Keratinocyte (primary cell): ENCODE results near the gene CACNA2D2.

ENCODE experiments used
- EZH2 ChIP-seq: IDR thresholded peaks from one replicate; pipeline ENCODE4 v1.6.1; 2012; ENCODE audit warnings: inconsistent platforms, mild to moderate bottlenecking, low read length, moderate library complexity
- TF ChIP-seq, protein P1 (sequence below), 3 experiments: IDR thresholded peaks in 1 of 3; conservative IDR thresholded peaks in 1 of 3; optimal IDR thresholded peaks in 1 of 3; 2 replicates in 2 of 3; 3 replicates in 1 of 3; pipeline versions ENCODE3 to v1.5.1; 2011; ENCODE audit warnings: low read length in 3 of 3, mild to moderate bottlenecking in 3 of 3, moderate library complexity in 2 of 3, control low read depth in 1 of 3, inconsistent platforms in 1 of 3; ENCODE audit not compliant: insufficient read depth in 2 of 3; ENCODE audit errors: extremely low read depth in 1 of 3

DNA sequence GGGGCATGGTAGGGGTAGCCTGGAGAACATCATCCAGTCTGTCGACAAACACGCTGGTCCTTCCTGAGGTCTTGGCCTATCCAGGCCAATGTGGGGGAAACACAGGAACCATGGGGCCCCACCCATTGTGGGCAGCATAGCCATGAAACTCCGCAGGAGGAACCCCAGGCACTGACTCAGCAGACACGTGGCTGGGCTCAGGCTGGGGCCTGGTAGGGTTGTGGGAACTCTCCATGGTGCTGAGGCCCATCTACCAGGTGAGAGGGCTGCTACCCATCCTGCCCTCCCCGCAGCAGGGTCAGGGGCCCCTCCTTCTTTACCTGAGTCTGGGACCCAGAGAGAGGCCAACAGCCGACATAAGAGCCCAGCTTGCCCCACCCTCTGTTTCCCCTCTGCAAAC lies 22.6 kb upstream of the CACNA2D2 start:
- TF ChIP-seq, protein P1, sequence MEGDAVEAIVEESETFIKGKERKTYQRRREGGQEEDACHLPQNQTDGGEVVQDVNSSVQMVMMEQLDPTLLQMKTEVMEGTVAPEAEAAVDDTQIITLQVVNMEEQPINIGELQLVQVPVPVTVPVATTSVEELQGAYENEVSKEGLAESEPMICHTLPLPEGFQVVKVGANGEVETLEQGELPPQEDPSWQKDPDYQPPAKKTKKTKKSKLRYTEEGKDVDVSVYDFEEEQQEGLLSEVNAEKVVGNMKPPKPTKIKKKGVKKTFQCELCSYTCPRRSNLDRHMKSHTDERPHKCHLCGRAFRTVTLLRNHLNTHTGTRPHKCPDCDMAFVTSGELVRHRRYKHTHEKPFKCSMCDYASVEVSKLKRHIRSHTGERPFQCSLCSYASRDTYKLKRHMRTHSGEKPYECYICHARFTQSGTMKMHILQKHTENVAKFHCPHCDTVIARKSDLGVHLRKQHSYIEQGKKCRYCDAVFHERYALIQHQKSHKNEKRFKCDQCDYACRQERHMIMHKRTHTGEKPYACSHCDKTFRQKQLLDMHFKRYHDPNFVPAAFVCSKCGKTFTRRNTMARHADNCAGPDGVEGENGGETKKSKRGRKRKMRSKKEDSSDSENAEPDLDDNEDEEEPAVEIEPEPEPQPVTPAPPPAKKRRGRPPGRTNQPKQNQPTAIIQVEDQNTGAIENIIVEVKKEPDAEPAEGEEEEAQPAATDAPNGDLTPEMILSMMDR (optimal IDR thresholded peaks at IDR 0.05 in 1 of 3, IDR thresholded peaks at IDR 0.05 in 1 of 3, conservative IDR thresholded peaks at IDR 0.05 in 1 of 3; ENCODE audit: extremely low read depth in 1 of 3, insufficient read depth in 2 of 3, low read length in 3 of 3) = no peak
- TF ChIP-seq EZH2 = no peak
